Measurements from ENCODE around the gene TMIE. TPM values are rescaled to one million over a fixed set of nuclear protein-coding genes. Genes with fewer than 3 reads are reported as not detected.

The TMIE gene
- total and polyA plus RNA-seq, 2 of the 4 experiments (the other 2 are of a cell fraction), result 0.12 TPM; not detected in 1

- Histone ChIP-seq H3K36me3 (ENCODE audit: control insufficient read depth, insufficient read depth, low read length) (peaks cover 8% of the 10 kb centered on the region; the same call in 1 of the 2 replicates), H4K91ac (ENCODE audit: insufficient read depth, low read depth, low read length) (no peak overlapping the region), H2AK9ac (replicated peaks; ENCODE audit: low read depth, low read length, poor library complexity) (no peak overlapping the region), H3K56ac (ENCODE audit: extremely low read depth, insufficient read depth, low read length) (no peak overlapping the region), H3K18ac (ENCODE audit: low read depth, low read length) (no peak overlapping the region), H3K9ac (ENCODE audit: low read depth, low read length) (no peak overlapping the region), H3K27me3 (ENCODE audit: control insufficient read depth, insufficient read depth, low read length) (no peaks in the 10 kb centered on the region), H3K4me1 (ENCODE audit: control insufficient read depth, insufficient read depth, low read length) (no peaks in the 10 kb centered on the region; the same call in 1 of the 2 replicates), H2BK20ac (ENCODE audit: low read depth, low read length) (no peak overlapping the region), H3K14ac (replicated peaks; ENCODE audit: low read depth, low read length) (no peak overlapping the region), H3K4me3 (ENCODE audit: insufficient read depth, low read depth, low read length) (no peak overlapping the region), H2AK5ac (ENCODE audit: low read depth, low read length) (no peak overlapping the region), H2AFZ (replicated peaks; ENCODE audit: low read length, poor library complexity) (no peak overlapping the region), H4K8ac (ENCODE audit: low read depth in 2 of 2, low read length in 2 of 2) (no peak overlapping the region), H3K79me1 (ENCODE audit: low read depth in 1 of 2, low read length in 2 of 2) (no peaks in the 10 kb centered on the region), H3K27ac (ENCODE audit: insufficient read depth, low read length) (no peak overlapping the region), H3K4me2 (ENCODE audit: low read depth, low read length) (no peak overlapping the region), H3K9me3 (ENCODE audit: control insufficient read depth, insufficient read depth, low read length) (no peaks in the 10 kb centered on the region), H3K4ac (ENCODE audit: low read depth, low read length) (no peak overlapping the region), H3K9me1 (ENCODE audit: insufficient read depth, low read length) (peaks cover 5% of the 10 kb centered on the region; the same call in 1 of the 2 replicates), H4K5ac (ENCODE audit: low read depth, low read length) (no peak overlapping the region), H2BK5ac (ENCODE audit: low read depth, low read length, poor library complexity, severe bottlenecking) (no peak overlapping the region), H2BK120ac (ENCODE audit: low read depth, low read length) (no peak overlapping the region), H2BK15ac (ENCODE audit: low read depth, low read length) (no peak overlapping the region), H4K20me1 (ENCODE audit: insufficient read depth, low read length) (no peaks in the 10 kb centered on the region), H3K23ac (ENCODE audit: low read depth, low read length) (no peak overlapping the region)
- TF ChIP-seq CEBPB (IDR thresholded peaks at IDR 0.05; ENCODE audit: low read depth, low read length) (no peak), USF2 (IDR thresholded peaks at IDR 0.05; ENCODE audit: low read depth, low read length) (no peak), BHLHE40 (IDR thresholded peaks at IDR 0.05; ENCODE audit: low read depth, low read length) (no peak), NFE2L2 (IDR thresholded peaks at IDR 0.05; ENCODE audit: low read depth, low read length) (no peak), RFX5 (IDR thresholded peaks at IDR 0.05; ENCODE audit: low read depth, low read length) (no peak), RCOR1 (IDR thresholded peaks at IDR 0.05; ENCODE audit: insufficient replicate concordance, low read length) (no peak), RAD21 (IDR thresholded peaks at IDR 0.05; ENCODE audit: low read length) (no peak), POLR2A (IDR thresholded peaks at IDR 0.05; ENCODE audit: low read depth, low read length) (no peak), MXI1 (IDR thresholded peaks at IDR 0.05; ENCODE audit: borderline replicate concordance, low read depth, low read length) (no peak), MAZ (IDR thresholded peaks at IDR 0.05; ENCODE audit: borderline replicate concordance, low read depth, low read length) (no peak), ELK1 (IDR thresholded peaks at IDR 0.05; ENCODE audit: borderline replicate concordance, low read depth, low read length) (no peak), MAFK (IDR thresholded peaks at IDR 0.05; ENCODE audit: low read depth, low read length) (no peak)
- dilution Hi-C loops (cut with HindIII; ENCODE audit: low sequenced_read_pairs, unreplicated experiment), result no loop called here
- DNase-seq (no peak), ATAC-seq (ENCODE audit: low read depth) (no peak)
- intact Hi-C loops (cut with micrococcal nuclease), result no loop called here
- ChIA-PET CTCF (no interaction called here), POLR2A (ENCODE audit: unreplicated experiment) (no interaction called here)
- BruUV-seq (replicated peaks), result no TSS peak
- in situ Hi-C loops (cut with MboI; ENCODE audit: low sequenced_read_pairs), result no loop called here
- WGBS, 2 experiments (ENCODE audit: extremely low coverage in 2 of 2, insufficient read length in 1 of 2), result 51% methylated on average over 3 of the region's 13 CpGs; no CpG with 5 or more reads in 1 of the 2 experiments
Observed at GRCh38 chr3:46681856-46682540, 19.2 kb upstream of the TMIE start.

All from IMR-90 (cell line).